Right renal cortex interstitium (tissue), 3 donors: ENCODE measurements around the gene SEC16A. TPM values are rescaled to one million over a fixed set of nuclear protein-coding genes. Genes with fewer than 3 reads are reported as not detected.

ENCODE experiments used
- DNase-seq, 3 donors: peaks; one replicate each; pipeline ENCODE4 v3.0.0-alpha.2; 2013; ENCODE audit warnings: low read depth in 3 of 3, low spot score in 2 of 3
- polyA plus RNA-seq, 3 donors: library from polyadenylated mRNA; unstranded; fragments of 120-200 nt; gene quantifications; one replicate each; pipeline ENCODE4 v1.2.1, GENCODE V29; 2013; ENCODE audit not compliant: insufficient read length in 3 of 3

The SEC16A gene
- polyA plus RNA-seq: 10 to 100 TPM; 48.7 to 58.0 (median 56.8) TPM

DNA sequence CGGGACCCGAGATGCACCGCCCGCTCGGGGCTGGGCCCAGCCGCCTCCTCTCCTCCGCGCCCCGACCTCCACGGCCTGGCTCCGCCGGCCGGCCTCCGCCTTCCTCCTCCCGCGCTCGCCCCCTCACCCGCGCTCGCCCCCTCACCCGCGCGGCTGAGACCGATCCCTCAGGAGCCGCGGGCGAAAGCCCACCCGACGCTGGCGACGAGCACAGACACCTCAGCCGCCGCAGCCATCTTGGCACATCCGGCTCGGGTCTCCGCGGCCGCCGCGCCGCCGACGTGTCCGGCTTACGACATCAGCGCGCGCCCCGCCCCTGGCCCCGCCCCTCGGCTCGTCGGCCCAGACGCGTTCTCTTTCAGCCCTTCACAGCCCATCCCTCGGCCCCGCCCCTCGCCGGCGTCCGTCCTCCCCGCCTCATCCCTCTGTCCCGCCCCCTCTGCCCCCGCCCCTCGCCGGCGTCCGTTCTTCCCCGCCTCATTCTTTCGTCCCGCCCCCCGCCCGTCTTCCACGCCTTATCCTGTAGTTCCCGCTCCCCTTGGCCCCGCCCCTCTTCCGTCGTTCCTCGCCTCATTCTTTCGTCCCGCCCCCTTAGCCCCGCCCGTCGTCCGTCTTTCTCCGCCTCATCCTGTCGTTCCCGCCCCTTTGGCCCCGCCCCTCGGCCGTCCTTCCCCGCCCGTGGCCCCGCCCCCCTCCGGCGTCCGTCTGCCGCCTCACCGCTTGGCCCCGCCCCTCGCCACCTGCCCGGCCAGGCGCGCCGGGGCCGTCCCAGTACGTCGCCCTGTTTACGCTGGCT, at the start of gene SEC16A:
SEC16A (minus strand) TSS at position 248 of the 796 bp plus-strand sequence. CDS start 5,425 bp downstream, outside the sequence.
- DNase-seq: peak; percentile 87 to 98 (median 95)

DNA sequence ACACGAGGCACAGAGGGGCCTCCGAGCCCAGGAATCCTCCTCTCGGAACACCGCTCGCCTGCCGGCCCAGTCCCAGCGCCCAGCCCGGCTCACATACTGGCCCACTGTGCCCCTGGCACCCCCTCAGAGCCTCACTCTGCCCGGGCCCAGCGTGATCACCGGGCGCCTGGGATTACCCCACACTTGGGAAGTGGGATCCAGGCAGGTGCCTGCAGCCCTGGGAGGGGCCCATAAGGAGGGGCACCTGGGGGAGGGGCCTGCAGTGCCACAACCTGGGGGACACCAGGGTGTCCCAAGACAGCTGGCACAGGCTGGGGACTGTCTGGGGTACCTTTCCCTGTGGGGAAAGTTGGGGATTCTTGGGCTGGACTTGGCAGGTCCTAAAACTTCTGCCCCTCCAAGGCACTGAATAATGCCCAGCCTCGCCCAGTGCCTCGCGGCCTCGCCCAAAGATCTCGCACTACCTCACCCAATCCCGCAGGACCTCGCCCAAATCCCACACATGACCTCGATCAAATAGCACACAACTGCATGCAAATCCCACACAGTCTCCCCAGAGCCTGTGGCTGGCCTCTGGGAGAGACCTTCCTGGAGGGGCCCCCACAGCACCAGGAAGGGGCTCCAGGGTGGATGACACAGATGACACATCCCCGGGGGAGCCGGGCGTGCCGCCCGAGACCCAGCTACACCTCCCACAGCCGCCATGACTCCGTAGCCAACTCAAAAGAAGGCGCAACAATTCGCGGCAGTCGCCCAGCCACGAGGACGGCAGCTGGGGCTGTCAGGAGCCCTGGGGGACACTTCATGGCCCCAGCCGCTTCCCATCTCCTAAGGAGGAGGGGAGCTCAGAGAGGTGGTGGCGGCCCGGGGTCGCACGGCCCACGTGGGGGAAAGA, 49.3 kb upstream of the SEC16A start:
- no peak for DNase-seq

GRCh38 chr9:136531186-136531903, 48.5 kb upstream of the SEC16A start:
- DNase-seq: no peak

GRCh38 chr9:136530461-136531089, 47.7 kb upstream of the SEC16A start:
- DNase-seq: no peak

GRCh38 chr9:136529516-136530460, 46.9 kb upstream of the SEC16A start:
- no peak for DNase-seq

DNA sequence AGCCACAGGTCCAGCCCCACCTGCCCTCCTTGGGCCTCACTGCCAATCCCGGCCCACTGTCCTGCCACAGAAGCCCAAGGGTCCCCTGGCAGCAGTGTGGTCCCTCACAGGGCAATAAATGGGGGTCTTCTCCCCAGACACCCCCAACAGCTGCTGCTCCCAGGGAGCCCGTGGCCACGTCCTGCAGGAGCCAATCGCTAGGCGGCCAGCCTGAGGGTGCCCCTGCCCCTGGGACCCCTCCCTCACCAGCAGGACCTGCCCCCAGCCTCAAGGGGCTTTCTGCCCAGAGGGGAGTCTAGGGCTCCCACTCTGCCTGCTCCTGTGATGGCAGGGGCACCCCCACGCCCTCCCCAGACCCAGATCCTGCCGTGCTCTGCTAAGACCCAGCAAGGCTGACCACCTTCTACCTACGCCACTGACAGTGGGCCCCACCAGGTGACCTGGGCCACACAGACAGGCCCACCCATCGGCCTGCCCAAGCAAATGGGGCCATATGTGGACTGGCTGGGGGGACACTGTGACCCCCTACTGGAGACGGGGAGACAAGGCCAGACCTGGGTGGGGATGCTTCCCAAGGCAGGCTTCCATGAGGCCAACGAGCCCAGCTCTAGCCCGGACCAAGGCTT, 46.0 kb upstream of the SEC16A start:
- no peak for DNase-seq

DNA sequence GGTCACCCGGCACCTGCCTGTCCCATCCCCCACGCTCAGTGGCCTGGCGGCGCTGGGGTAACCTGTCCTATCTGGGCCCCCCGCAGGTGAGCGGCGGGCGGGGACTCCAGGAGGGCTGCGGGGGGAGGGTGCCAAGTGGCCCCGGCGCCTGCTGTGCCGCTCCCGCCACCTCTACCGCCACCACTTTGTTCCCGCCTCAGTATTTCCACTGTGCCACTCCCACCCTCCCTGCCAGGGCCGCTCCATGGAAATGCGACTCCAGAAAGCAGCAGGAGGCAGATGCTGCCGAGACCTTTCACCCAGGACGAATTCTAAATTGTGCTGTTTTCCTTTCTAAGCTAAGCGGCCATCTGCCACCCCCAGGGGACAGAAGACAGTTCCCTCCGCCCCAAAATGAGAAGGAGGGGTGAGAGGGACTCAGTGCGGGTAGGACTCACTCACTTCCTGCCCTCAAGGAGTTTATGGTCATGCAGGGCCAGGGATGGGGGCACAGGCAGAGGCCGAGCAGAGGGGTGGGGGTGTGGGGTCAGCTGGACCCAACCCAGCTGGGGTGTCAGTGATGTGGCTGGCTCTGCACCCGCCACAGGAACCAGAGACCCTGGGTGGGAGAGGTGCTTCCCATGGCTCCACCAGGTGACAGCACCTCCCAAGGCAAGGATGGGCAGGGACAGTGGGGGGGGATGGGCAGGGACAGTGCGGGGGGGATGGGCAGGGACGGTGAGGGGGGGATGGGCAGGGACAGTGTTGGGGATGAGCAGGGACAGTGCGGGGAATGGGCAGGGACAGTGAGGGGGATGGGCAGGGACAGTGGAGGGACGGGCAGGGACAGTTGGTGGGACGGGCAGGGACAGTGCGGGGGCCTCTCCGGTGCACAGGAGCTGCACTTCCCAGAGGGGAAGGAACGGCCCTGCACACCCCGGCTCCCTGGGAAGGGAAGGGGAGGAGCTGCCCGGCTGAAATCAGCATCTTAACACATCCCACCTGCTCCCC, 45.2 kb upstream of the SEC16A start:
- DNase-seq: no peak

GRCh38 chr9:136527131-136527530, 44.3 kb upstream of the SEC16A start:
- DNase-seq: no peak

DNA sequence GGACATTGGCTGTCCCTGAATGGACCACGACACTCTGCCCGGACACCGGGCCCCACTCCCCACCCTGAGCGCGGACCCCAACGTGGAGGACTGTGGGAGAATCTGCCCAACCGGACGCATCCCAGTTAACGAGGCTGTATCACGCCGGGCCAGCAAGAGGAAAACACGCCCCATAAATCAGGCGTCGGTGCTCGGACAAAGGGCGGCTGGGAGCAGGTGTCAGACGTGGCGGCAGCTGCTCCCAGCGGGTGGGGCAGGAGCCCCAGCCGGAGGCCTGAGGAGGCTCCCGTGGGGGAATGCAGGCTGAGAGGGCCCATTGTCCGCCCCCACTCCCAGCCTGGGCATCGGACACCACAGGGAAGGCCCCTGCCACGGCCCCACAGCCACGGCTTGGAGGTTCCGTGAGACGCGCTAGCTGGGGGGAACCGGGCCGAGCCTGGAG, 43.8 kb upstream of the SEC16A start:
- DNase-seq: no peak

GRCh38 chr9:136525841-136526499, 43.1 kb upstream of the SEC16A start:
- no peak for DNase-seq

DNA sequence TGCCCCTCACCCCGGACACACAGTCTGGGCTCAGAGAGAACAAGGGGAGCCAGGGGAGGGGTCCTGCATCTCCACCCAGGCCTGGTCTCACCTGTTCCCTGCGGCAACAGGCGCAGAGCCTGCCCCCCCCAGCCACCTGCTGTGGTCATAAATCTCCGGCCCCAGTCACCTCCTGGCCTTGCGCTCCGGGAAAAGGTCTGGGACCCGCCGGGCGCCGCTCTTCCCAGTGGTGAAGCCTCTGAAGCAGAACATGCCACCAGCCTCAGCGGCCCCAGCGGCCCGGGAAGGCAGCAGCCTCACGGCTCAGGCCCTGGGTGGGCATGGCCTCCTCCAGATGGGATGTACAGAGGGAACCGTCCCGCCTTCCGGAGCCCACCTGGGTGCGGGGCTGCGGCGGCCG, 42.4 kb upstream of the SEC16A start:
- no peak for DNase-seq

GRCh38 chr9:136522314-136523237, 39.7 kb upstream of the SEC16A start:
- no peak for DNase-seq

DNA sequence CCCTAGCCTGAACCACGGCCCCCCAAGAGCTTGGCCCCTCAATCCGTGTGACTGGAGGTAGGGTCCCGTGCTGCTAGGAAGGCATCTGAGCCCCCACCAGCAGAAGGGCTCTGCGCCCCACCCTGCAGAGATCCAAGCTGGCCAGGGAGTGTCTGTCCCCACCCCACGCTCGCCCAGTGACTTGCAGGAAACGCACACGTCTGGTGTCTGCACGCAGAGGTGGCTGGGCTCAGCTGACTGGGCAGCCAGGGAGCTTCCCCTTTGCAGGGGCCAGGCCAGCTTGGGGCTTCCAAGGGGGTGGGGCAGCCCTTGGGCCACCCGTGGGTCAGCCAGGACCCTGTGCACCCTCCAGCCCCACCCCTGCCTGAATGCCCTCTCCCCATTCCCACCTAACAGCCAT, 38.7 kb upstream of the SEC16A start:
- DNase-seq: no peak

GRCh38 chr9:136520053-136520540, 37.3 kb upstream of the SEC16A start:
- DNase-seq: no peak

- DNase-seq: no peak
Measured at GRCh38 chr9:136519263-136520052, 36.6 kb upstream of the SEC16A start.
